Measurements from ENCODE around the gene RAG1.
"Not testable (repeated sequence)": the region's sequence is repeated elsewhere in the genome, so short reads cannot be mapped to it uniquely, and the experiment has no call there.

Gene RAG1

DNA sequence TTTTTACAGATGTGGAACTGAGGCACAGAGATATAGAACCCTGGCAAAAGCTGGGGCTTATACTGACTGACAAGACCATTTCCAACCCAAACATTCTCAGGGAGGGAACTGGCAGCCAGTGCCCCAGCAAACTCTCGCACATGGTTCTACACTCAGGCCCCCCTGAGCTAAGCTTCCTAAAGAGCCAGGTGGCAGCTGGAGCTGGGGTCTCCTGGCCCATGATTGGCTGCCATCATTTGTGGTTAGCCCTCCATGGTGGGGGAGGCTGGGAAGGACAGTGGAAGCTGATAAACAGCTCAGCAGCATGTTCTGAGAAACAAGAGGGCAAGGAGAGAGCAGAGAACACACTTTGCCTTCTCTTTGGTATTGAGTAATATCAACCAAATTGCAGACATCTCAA lies at the start of gene RAG1:
RAG1 (plus strand) TSS at position 314 of the 400 bp plus-strand sequence. CDS start 5,298 bp downstream, outside the sequence.
- FAIRE-seq, result no peak
- no peak for DNase-seq (ENCODE audit: insufficient read length, low spot score)

DNA sequence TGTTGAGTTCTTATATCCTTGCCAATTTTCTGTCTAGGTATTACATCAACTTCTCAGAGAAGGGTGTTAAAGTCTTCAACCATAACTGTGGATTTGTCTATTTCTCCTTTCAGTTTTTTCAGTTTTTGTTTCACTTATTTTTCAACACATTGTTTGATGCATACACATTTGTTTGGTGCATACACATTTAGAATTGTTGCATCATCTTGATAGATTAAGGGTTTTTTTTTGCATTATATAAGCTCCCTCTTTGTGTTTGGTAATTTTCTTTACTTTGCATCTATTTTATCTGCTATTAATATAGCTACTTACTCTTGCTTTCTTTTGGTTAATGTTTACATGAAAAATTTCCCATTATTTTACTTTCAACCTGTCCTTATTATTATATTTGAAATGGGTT lies 37.0 kb upstream of the RAG1 start:
- DNase-seq (ENCODE audit: insufficient read length, low spot score) (no peak), FAIRE-seq (no peak)

DNA sequence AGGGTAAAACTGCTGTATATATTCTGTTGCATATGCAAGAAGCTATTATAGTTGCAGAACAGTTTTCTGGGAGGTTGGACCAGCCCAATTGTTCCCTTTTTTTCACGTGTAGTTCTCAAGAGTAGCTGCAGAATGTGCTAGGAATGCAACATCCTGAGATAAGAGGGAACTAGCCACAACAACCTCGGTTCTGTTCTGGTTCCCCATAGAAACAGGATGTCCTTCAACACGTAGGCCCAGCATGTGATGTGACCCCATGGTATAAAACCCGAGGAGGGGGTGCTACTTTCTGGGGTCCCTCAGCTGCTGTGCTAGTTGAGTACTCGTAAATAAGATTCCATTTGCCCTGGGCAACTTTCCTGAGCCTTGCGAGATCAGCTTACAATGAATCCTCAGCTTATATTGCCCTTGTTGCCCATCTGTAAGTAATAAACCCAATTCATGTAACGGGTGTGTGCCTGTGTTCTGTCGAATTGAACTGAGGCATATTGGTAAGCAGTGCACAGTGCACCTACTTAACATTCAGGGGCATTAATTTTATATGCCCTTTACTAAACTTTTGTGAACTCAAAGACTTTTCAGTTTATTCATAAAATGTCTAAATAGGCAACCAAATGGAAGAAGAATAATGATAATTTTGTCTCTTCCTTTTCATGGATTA lies 34.7 kb upstream of the RAG1 start:
- DNase-seq (ENCODE audit: insufficient read length, low spot score) (no peak), FAIRE-seq (no peak)

DNA sequence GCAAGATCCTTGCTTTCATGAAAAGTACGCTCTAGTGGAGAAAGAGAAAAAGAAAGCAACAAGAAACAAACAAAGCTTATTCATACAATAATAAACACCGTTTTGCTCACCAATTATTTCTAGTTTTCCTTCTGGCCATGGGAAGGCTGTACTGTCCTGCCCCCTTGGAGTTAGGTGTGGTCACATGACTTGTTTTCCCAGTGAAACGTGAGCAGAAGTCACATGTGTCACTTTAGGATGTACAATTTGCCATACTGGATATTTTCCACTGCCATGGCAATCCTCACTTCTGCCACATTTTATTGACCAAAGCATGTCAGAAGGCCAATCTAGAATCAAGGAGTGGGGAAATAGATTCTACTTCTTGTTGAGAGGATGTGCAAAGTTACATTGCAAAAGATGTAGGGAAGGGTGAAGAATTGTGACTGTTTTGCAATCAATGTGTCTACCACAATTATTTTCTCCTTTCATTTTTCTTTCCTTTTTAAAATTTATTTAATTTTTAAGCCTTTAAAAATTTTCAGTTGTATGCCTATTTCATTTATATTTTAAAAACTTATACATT lies 33.4 kb upstream of the RAG1 start:
- DNase-seq (ENCODE audit: insufficient read length, low spot score) (no peak), FAIRE-seq (no peak)

DNA sequence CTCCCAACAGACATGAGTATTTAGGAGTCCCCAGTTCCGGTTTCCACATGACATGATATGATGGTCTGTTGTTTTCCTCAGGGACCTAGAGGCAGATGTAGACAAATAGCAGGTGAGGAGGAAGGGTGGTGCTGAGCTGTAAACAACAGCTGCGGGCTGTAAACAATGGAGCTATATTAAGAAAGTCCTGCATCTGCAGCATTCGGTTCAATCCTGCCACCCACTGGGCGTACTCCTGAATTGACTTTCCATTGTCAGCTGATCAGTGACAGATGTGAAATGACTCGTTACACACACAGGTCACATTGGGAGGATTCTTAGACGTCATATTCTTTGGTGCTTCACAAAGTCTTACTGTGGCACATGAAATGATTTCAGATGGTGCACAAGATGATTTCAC lies 26.8 kb upstream of the RAG1 start:
- peak; percentile 9 for DNase-seq (ENCODE audit: insufficient read length, low spot score)
- FAIRE-seq, result peak; percentile 53

DNA sequence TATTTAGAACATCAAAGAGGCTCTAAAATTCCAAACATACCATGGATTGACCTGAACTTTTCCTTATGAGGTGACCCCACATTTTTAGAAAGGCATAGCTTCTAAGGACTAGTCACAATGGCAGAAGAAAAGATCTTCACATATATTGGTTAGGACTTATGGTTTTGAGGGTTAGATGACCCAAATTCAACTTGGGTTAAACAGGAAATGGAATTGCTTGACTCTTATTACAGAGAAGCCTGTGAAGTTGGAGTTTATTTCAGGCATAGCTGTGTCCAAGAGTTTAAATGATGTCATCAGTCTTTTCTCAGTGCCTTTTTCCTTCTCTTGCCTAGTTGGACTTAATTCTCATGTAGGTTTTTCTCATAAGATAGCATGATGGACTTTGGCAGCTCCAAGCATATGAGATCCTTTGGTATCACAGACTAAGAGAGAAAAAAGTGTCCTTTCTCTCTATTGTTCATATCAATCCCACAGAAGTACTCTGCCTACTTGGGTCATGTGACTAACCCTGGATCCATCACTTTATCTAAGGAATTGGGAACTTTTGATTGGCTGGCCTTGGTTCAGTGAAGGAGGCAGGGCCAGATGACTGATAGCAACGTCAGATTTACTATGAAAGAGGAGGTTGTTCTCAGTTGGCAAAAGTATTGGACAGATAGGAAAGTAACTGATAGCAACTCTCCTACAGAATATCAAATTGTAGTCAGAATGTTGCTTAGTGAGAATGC lies 17.3 kb upstream of the RAG1 start:
- no peak for FAIRE-seq

DNA sequence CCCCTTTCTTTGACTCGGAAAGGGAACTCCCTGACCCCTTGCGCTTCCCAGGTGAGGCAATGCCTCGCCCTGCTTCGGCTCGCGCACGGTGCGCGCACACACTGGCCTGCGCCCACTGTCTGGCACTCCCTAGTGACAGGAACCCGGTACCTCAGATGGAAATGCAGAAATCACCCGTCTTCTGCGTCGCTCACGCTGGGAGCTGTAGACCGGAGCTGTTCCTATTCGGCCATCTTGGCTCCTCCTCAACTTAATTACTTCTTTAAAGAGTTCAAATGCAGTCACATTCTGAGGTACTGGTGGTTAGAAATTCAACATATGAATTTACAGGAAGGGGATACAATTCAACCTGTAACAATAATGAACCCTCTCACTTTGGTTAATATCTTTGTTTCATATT lies 10.4 kb upstream of the RAG1 start:
- not testable (repeated sequence) for FAIRE-seq; DNase-seq (ENCODE audit: insufficient read length, low spot score)

More for the DNA sequence above, 17.3 kb upstream of the RAG1 start:
- no peak for DNase-seq (ENCODE audit: insufficient read length, low spot score)

DNA sequence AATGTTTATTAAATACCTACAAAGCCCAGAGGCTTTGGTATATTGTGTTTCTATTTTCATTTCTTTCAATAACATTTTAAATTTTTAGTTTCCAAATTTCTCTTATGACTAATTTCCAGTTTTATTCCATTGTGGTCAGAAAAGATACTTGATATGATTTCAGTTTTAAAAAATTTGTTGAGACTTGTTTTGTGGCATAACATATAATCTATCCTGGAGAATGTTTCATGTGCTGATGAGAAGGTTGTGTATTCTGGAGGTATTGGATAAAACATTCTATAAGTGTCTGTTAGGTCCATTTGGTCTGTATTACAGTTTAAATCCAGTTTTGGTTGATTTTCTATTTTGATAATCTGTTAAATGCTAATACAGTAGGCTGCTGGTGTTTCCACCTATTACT lies 9.8 kb upstream of the RAG1 start:
- DNase-seq (ENCODE audit: insufficient read length, low spot score), result no peak
- FAIRE-seq, result no peak

DNA sequence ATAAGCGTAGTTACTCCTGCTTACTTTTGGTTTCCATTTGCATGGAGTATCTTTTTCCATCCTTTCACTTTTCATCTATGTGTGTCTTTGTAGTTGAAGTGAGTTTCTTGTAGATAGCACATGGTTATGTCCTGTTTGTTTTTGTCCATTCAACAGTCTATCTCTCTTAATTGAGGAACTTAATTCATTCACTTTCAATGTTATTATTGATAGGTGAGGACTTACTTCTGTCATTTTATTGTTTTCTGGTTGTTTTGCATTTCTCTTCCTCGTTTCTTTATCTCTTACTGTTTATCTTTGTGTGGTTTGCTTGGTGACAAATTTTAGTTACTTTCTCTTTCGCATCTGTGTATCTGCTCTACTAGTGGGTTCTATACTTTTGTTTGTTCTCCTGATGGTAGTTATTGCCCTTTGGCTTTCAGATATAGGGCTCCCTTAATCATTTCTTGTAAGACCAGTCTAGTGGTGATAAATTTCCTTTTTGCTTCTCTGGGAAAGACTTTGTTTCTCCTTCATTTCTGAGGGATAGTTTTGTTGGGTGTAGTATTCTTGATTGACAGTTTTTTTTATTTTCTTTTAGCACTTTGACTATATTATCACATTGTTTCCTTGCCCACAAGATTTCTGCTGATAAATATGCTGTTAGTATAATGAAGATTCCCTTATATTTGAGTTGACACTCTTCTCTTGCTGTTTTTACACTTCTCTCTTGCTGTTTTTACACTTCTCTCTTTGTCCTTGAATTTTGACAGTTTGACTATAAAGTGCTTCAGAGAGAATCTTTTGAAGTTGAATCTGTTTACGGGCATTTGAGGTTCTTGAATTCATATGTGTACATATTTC lies 9.0 kb upstream of the RAG1 start:
- FAIRE-seq, result peak; percentile 64

DNA sequence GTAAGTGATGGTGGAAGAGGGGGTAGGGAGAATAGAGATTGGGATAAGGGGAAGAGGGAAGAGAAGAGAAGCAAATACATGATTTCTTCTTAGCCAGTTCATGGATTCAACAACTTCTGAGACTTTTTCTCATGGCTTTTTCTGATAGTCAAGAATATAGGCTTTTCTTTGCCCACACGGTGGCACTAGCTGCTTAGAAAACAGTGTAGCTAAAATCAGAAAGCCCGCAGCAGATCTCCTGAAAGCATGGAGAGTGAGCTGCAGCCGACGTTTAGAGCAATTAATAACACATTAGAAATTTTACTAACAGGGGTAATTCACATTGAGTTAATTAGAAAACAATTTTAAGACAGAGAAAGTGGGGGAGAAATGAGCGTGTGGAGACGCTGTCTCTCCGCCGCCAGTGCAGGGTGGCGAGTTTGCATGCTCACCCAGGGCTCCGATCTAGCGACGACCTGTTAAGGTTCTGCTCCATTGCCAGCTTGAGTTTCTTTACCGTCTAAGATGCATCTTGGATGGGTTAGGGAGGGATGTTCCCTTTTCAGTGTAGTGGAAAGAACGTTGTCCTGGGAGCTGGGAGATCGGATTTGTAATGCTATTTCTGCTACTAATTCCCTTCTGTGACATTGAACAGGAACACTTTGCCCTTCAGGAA lies 3.3 kb upstream of the RAG1 start:
- FAIRE-seq (peak; percentile 86), DNase-seq (ENCODE audit: insufficient read length, low spot score) (peak; percentile 7)

More for the DNA sequence above, 9.0 kb upstream of the RAG1 start:
- peak; percentile 15 for DNase-seq (ENCODE audit: insufficient read length, low spot score)

DNA sequence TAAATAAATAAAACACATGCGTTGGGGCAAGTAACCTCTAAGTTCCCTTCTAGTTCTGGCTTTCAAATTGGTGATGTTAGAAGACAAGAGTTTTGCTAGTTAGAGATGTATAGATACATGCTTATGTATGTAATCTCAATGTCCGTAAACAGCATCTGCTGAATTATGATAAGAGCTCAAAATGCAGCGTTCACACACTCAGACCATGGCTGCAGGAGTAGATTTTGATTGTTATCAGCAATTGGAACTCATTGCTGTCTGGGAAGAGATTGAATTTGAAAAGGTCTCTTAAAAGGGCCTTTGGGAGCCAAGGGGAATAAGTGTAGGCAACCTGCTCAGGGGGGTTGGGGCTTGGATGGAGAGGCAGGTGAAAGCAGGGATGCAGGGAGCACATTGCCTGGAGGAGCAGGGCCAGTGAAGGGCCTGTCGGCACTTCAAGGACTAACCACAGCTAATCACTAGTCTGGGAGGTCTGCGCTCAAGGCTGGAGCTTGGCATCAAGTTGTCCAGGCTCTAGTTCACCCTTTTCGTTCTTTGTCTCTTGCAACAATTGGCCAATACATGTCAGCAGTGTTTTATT lies 2.7 kb upstream of the RAG1 start:
- DNase-seq (ENCODE audit: insufficient read length, low spot score) (no peak), FAIRE-seq (no peak)

DNA sequence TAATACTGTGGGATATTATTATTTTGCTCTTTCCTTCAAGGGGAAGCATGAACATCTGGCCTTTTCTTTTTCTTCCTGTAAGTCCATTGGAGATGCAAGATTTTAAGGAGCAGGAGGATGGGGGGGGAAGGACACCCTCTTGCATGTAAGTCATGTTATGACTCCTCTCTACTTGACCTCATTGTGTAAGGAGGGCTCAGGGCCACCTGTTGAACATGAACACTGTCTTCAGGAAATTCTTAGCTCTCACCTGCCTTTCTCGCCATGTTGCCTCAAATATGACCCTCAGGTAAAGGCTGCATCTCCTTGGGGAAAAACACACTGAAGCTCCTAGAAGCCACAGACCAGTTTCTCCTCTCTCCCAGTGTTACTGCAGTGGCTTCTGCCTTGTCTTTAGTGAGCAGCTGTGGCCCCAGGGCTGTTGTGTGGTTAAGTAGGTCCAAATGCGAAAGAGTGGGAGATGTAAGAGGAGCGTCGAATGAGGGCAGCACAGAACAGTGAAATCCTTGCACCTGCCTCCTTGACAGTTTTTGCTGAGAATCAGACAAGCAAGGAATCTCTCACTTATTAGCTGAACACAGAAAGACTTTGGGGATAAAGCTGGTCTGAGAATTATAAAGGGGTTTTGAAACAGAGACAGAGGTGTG lies 1.3 kb upstream of the RAG1 start:
- no peak for DNase-seq (ENCODE audit: insufficient read length, low spot score)
- no peak for FAIRE-seq

DNA sequence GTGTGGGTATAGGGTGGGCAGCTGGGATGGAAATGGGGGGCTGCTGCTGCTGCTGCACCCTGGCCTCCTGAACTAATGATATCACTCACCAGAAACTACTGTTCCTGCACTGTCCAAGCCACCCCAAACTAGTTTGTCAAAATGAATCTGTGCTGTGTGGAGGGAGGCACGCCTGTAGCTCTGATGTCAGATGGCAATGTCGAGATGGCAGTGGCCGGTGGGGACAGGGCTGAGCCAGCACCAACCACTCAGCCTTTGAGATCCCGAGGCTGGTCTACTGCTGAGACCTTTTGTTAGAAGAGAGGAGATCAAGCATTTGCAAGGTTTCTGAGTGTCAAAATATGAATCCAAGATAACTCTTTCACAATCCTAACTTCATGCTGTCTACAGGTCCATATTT lies 1.3 kb downstream of the RAG1 start:
- DNase-seq (ENCODE audit: insufficient read length, low spot score), result no peak
- FAIRE-seq, result no peak

DNA sequence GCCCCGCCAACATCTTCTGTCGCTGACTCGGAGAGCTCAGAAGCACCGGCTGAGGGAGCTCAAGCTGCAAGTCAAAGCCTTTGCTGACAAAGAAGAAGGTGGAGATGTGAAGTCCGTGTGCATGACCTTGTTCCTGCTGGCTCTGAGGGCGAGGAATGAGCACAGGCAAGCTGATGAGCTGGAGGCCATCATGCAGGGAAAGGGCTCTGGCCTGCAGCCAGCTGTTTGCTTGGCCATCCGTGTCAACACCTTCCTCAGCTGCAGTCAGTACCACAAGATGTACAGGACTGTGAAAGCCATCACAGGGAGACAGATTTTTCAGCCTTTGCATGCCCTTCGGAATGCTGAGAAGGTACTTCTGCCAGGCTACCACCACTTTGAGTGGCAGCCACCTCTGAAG lies 6.7 kb downstream of the RAG1 start:
- no peak for FAIRE-seq
- DNase-seq (ENCODE audit: insufficient read length, low spot score), result no peak

DNA sequence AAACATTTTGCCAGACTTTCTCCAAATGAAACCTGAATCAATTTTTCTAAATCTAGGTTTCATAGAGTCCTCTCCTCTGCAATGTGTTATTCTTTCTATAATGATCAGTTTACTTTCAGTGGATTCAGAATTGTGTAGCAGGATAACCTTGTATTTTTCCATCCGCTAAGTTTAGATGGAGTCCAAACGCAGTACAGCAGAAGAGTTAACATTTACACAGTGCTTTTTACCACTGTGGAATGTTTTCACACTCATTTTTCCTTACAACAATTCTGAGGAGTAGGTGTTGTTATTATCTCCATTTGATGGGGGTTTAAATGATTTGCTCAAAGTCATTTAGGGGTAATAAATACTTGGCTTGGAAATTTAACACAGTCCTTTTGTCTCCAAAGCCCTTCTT lies 9.6 kb downstream of the RAG1 start:
- no peak for FAIRE-seq
- DNase-seq (ENCODE audit: insufficient read length, low spot score), result no peak

DNA sequence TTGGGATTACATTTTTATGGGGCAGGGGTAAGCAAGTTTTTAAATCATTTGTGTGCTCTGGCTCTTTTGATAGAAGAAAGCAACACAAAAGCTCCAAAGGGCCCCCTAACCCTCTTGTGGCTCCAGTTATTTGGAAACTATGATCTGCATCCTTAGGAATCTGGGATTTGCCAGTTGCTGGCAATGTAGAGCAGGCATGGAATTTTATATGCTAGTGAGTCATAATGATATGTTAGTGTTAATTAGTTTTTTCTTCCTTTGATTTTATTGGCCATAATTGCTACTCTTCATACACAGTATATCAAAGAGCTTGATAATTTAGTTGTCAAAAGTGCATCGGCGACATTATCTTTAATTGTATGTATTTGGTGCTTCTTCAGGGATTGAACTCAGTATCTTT lies 10.1 kb downstream of the RAG1 start:
- DNase-seq (ENCODE audit: insufficient read length, low spot score), result no peak
- no peak for FAIRE-seq

DNA sequence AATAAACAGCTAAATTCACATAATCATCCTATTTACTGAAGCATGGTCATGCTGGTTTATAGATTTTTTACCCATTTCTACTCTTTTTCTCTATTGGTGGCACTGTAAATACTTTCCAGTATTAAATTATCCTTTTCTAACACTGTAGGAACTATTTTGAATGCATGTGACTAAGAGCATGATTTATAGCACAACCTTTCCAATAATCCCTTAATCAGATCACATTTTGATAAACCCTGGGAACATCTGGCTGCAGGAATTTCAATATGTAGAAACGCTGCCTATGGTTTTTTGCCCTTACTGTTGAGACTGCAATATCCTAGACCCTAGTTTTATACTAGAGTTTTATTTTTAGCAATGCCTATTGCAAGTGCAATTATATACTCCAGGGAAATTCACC lies 10.7 kb downstream of the RAG1 start:
- DNase-seq (ENCODE audit: insufficient read length, low spot score) (no peak), FAIRE-seq (no peak)

DNA sequence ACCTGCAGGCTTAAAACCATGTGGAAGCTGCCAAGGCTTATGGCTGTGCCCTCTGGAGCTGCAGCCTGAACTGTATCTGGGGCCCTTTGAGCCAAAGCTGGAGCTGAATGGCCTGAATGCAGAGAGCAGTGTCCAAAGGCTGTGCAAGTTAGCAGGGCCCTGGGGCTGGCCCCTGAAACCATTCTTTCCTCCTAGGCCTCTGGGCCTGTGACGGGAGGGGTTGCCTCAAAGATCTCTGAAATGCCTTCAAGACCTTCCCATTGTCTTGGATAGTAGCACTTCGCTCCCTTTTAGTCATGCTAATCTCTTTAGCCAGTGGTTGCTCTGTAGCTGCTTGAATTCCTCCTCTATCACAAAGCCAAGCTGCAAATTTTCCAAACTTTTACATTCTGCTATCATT lies 13.7 kb downstream of the RAG1 start:
- no peak for DNase-seq (ENCODE audit: insufficient read length, low spot score)
- FAIRE-seq, result no peak

DNA sequence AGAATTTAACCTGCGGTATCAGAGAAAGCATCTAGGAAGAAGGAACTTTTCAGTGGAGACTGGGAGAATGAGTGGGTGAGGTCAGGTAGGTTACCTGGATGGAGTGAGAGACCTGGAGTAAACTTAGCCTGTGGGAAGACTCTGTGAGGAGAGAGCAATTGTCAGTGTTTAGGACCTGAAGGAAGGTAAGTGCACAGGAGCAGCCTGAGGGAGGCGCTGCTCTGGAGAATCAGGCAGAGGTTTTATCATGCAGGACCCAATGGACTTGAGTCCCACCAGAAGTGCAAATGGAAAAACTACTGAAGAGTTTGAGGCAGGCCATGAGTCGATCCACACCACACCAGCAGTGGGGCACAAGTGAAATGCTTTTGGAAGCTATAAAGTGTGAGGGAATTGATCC lies 15.9 kb downstream of the RAG1 start:
- FAIRE-seq (no peak), DNase-seq (ENCODE audit: insufficient read length, low spot score) (no peak)

DNA sequence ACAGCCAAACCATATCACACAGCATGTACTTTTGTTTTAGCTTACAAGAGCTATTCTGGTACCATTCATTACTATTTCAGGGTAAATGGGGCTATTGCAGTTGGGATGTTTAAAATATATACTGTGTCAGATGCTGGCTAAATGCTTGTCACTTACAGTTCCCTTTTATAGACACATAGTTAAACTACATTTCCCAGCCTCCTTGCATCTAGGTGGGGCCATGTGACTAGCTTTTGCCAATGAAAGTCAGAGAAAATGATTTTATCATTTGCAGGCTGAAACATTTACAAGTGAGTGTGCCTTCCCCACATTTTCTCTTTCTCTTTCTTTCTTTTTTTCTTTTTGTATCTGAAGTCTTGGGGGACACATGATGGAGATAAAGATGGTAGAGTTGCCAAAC lies 18.7 kb downstream of the RAG1 start:
- DNase-seq (ENCODE audit: insufficient read length, low spot score) (no peak), FAIRE-seq (no peak)
